Osteocyte (in vitro differentiated cells): Measurements from ENCODE around the gene NSD1. TPM values are rescaled to one million over a fixed set of nuclear protein-coding genes. Genes with fewer than 3 reads are reported as not detected.

Source experiments
- DNase-seq: peaks from one replicate; pipeline ENCODE4 v3.0.0; 2021; ENCODE audit warnings: mixed read lengths; ENCODE audit not compliant: unreplicated experiment; ENCODE audit errors: extremely low spot score
- H3K27ac Mint-ChIP-seq: one replicate; pipeline ENCODE4 v1.8.0; 2021; ENCODE audit warnings: mild to moderate bottlenecking, mixed read lengths; ENCODE audit not compliant: unreplicated experiment
- H3K27me3 Mint-ChIP-seq: one replicate; pipeline ENCODE4 v1.8.0; 2021; ENCODE audit warnings: mixed read lengths; ENCODE audit not compliant: unreplicated experiment
- H3K36me3 Mint-ChIP-seq: one replicate; pipeline ENCODE4 v1.8.0; 2021; ENCODE audit warnings: mixed read lengths; ENCODE audit not compliant: unreplicated experiment
- H3K4me1 Mint-ChIP-seq: one replicate; pipeline ENCODE4 v1.8.0; 2021; ENCODE audit warnings: mixed read lengths; ENCODE audit not compliant: unreplicated experiment
- H3K4me3 Mint-ChIP-seq: one replicate; pipeline ENCODE4 v1.8.0; 2021; ENCODE audit warnings: mild to moderate bottlenecking, moderate library complexity, mixed read lengths; ENCODE audit not compliant: unreplicated experiment
- H3K9me3 Mint-ChIP-seq: one replicate; pipeline ENCODE4 v1.8.0; 2021; ENCODE audit warnings: mixed read lengths; ENCODE audit not compliant: unreplicated experiment
- CTCF ChIP-seq: fragments of 200-600 bp; sonication (generic); IDR thresholded peaks from 2 replicates; pipeline ENCODE4 v1.5.0; 2021; ENCODE audit warnings: antibody characterized with exemption, mild to moderate bottlenecking, moderate library complexity
- total RNA-seq: library from RNA; stranded (reverse); gene quantifications from 2 replicates; pipeline ENCODE4 v1.2.1, GENCODE V29; 2021

NSD1 gene
- total RNA-seq, 1 donor from 2014 or later = 74.7 TPM

- Mint-ChIP-seq H3K4me3 (no peak overlapping the region), H3K27ac (no peak overlapping the region), H3K9me3 (no peaks in the 10 kb centered on the region), H3K4me1 (peaks cover 44% of the 10 kb centered on the region), H3K27me3 (no peaks in the 10 kb centered on the region), H3K36me3 (peaks cover 10% of the 10 kb centered on the region)
- TF ChIP-seq CTCF = no peak
- no peak for DNase-seq
Observed at GRCh38 chr5:177307544-177308363, 174.2 kb downstream of the NSD1 start.

- Mint-ChIP-seq H3K36me3 (peaks cover 10% of the 10 kb centered on the region), H3K4me1 (peaks cover 47% of the 10 kb centered on the region), H3K4me3 (no peak overlapping the region), H3K27me3 (no peaks in the 10 kb centered on the region), H3K27ac (no peak overlapping the region), H3K9me3 (no peaks in the 10 kb centered on the region)
- TF ChIP-seq CTCF = no peak
- no peak for DNase-seq
Observed at GRCh38 chr5:177308740-177309139, 175.2 kb downstream of the NSD1 start.

GRCh38 chr5:177309351-177310191 lies 176.0 kb downstream of the NSD1 start:
- Mint-ChIP-seq H3K27ac (peak overlapping the region; percentile 6), H3K9me3 (no peaks in the 10 kb centered on the region), H3K4me3 (peak overlapping the region; percentile 44), H3K4me1 (peaks cover 39% of the 10 kb centered on the region), H3K36me3 (peaks cover 10% of the 10 kb centered on the region), H3K27me3 (no peaks in the 10 kb centered on the region)
- TF ChIP-seq CTCF = peak; percentile 79
- no peak for DNase-seq

- no peak for TF ChIP-seq CTCF
- no peaks in the 10 kb centered on the region for H3K27me3 Mint-ChIP-seq
- peaks cover 10% of the 10 kb centered on the region for H3K36me3 Mint-ChIP-seq
- H3K4me3 Mint-ChIP-seq = peak overlapping the region; percentile 78
- no peaks in the 10 kb centered on the region for H3K9me3 Mint-ChIP-seq
- H3K27ac Mint-ChIP-seq = no peak overlapping the region
- no peak for DNase-seq
- H3K4me1 Mint-ChIP-seq = peaks cover 33% of the 10 kb centered on the region
Observed at GRCh38 chr5:177310332-177310731, 176.8 kb downstream of the NSD1 start.
